HG03060 (cell line): ENCODE measurements around the gene GLYR1.

Experiments
- ATAC-seq: cut with Tn5 transposase; IDR thresholded peaks from one replicate; pipeline ENCODE4 v1.9.1; 2021; ENCODE audit warnings: low read depth, moderate number of reproducible peaks; ENCODE audit not compliant: unreplicated experiment

The GLYR1 gene

GRCh38 chr16:4880006-4880580 lies 33.0 kb upstream of the GLYR1 start:
- ATAC-seq = no peak

GRCh38 chr16:4879049-4879448 lies 32.0 kb upstream of the GLYR1 start:
- no peak for ATAC-seq

- no peak for ATAC-seq
These were observed 30.2 kb upstream of the GLYR1 start for GRCh38 chr16:4877380-4877685.

GRCh38 chr16:4876646-4877379 lies 29.7 kb upstream of the GLYR1 start:
- ATAC-seq = no peak

GRCh38 chr16:4874666-4875065 lies 27.6 kb upstream of the GLYR1 start:
- no peak for ATAC-seq

- ATAC-seq = no peak
These were observed 26.0 kb upstream of the GLYR1 start for GRCh38 chr16:4873091-4873490.

GRCh38 chr16:4871071-4871470 lies 24.0 kb upstream of the GLYR1 start:
- no peak for ATAC-seq

GRCh38 chr16:4870138-4870671 lies 23.1 kb upstream of the GLYR1 start:
- ATAC-seq = no peak

GRCh38 chr16:4869147-4869805 lies 22.2 kb upstream of the GLYR1 start:
- no peak for ATAC-seq

GRCh38 chr16:4868535-4868934 lies 21.4 kb upstream of the GLYR1 start:
- no peak for ATAC-seq

GRCh38 chr16:4868026-4868425 lies 20.9 kb upstream of the GLYR1 start:
- no peak for ATAC-seq

- no peak for ATAC-seq
These were observed 19.5 kb upstream of the GLYR1 start for GRCh38 chr16:4866586-4866985.

GRCh38 chr16:4865231-4865860 lies 18.3 kb upstream of the GLYR1 start:
- no peak for ATAC-seq

- no peak for ATAC-seq
These were observed 17.6 kb upstream of the GLYR1 start for GRCh38 chr16:4864728-4865127.

- no peak for ATAC-seq
These were observed 15.6 kb upstream of the GLYR1 start for GRCh38 chr16:4862639-4863038.

GRCh38 chr16:4860727-4861342 lies 13.7 kb upstream of the GLYR1 start:
- ATAC-seq = no peak

- no peak for ATAC-seq
These were observed 12.8 kb upstream of the GLYR1 start for GRCh38 chr16:4859900-4860255.

- ATAC-seq = no peak
These were observed 12.3 kb upstream of the GLYR1 start for GRCh38 chr16:4859190-4859899.

- no peak for ATAC-seq
These were observed 8.7 kb upstream of the GLYR1 start for GRCh38 chr16:4855804-4856203.

GRCh38 chr16:4855371-4855770 lies 8.3 kb upstream of the GLYR1 start:
- no peak for ATAC-seq
